ENCODE results near the gene TSEN15. TPM values are rescaled to one million over a fixed set of nuclear protein-coding genes. Genes with fewer than 3 reads are reported as not detected.

The TSEN15 gene
- total and polyA plus RNA-seq, 9 of the 15 experiments (the other 6 are each of a cell fraction or from before 2014, with no cell fraction given), result 25.6 to 121 (median 91.3) TPM

DNA sequence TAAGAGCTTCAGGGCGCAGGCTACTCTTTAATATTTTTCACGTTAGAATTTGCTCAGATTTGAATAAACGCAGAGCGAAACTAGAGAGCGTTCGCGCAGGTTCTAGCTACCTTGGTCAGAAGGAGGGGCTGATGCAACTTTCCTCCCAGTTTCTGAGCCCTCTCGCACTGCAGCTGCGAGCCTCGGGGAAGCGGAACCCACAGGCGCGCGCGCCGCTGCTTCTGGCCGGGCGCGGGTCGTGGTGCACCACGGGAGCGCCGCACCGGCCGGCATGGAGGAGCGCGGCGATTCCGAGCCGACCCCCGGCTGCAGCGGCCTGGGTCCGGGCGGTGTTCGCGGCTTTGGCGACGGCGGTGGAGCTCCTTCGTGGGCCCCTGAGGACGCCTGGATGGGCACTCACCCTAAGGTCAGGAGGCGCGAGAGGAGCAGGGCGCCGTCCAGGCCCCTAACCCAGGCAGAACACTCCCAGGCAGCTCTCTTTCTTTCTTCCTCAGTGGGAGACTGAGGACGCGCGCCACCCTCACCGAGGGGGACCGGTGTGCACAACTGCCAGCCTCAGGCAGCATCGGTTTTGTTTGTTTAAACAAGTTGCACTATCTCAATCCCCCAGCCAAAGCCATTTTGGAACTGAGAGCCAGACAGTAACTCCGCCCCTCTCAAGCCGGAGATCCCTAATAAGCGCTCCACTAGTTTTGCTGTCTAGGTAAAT lies at the start of gene TSEN15 (continued):
- TF ChIP-seq, protein P1, sequence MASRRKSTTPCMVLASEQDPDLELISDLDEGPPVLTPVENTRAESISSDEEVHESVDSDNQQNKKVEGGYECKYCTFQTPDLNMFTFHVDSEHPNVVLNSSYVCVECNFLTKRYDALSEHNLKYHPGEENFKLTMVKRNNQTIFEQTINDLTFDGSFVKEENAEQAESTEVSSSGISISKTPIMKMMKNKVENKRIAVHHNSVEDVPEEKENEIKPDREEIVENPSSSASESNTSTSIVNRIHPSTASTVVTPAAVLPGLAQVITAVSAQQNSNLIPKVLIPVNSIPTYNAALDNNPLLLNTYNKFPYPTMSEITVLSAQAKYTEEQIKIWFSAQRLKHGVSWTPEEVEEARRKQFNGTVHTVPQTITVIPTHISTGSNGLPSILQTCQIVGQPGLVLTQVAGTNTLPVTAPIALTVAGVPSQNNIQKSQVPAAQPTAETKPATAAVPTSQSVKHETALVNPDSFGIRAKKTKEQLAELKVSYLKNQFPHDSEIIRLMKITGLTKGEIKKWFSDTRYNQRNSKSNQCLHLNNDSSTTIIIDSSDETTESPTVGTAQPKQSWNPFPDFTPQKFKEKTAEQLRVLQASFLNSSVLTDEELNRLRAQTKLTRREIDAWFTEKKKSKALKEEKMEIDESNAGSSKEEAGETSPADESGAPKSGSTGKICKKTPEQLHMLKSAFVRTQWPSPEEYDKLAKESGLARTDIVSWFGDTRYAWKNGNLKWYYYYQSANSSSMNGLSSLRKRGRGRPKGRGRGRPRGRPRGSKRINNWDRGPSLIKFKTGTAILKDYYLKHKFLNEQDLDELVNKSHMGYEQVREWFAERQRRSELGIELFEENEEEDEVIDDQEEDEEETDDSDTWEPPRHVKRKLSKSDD (conservative IDR thresholded peaks at IDR 0.05; ENCODE audit: low read length), result peak; percentile 52; the same call in 1 of the 2 replicates
- peak; percentile 78; the same call in 1 of the 2 replicates for TF ChIP-seq DIDO1 (tag; IDR thresholded peaks at IDR 0.05; ENCODE audit: low read depth)
- no peak for TF ChIP-seq PURB (CRISPR knock-in tag; IDR thresholded peaks at IDR 0.05; ENCODE audit: low read depth)
- no peak for TF ChIP-seq NFYB (IDR thresholded peaks at IDR 0.05; ENCODE audit: extremely low read depth, insufficient read length)
- peak; percentile 76 for TF ChIP-seq POLR2B (IDR thresholded peaks at IDR 0.05; ENCODE audit: low read depth, partially characterized antibody)
- TF ChIP-seq HOXB6 (CRISPR knock-in tag; IDR thresholded peaks at IDR 0.05; ENCODE audit: borderline replicate concordance), result no peak
- TF ChIP-seq, protein P2, sequence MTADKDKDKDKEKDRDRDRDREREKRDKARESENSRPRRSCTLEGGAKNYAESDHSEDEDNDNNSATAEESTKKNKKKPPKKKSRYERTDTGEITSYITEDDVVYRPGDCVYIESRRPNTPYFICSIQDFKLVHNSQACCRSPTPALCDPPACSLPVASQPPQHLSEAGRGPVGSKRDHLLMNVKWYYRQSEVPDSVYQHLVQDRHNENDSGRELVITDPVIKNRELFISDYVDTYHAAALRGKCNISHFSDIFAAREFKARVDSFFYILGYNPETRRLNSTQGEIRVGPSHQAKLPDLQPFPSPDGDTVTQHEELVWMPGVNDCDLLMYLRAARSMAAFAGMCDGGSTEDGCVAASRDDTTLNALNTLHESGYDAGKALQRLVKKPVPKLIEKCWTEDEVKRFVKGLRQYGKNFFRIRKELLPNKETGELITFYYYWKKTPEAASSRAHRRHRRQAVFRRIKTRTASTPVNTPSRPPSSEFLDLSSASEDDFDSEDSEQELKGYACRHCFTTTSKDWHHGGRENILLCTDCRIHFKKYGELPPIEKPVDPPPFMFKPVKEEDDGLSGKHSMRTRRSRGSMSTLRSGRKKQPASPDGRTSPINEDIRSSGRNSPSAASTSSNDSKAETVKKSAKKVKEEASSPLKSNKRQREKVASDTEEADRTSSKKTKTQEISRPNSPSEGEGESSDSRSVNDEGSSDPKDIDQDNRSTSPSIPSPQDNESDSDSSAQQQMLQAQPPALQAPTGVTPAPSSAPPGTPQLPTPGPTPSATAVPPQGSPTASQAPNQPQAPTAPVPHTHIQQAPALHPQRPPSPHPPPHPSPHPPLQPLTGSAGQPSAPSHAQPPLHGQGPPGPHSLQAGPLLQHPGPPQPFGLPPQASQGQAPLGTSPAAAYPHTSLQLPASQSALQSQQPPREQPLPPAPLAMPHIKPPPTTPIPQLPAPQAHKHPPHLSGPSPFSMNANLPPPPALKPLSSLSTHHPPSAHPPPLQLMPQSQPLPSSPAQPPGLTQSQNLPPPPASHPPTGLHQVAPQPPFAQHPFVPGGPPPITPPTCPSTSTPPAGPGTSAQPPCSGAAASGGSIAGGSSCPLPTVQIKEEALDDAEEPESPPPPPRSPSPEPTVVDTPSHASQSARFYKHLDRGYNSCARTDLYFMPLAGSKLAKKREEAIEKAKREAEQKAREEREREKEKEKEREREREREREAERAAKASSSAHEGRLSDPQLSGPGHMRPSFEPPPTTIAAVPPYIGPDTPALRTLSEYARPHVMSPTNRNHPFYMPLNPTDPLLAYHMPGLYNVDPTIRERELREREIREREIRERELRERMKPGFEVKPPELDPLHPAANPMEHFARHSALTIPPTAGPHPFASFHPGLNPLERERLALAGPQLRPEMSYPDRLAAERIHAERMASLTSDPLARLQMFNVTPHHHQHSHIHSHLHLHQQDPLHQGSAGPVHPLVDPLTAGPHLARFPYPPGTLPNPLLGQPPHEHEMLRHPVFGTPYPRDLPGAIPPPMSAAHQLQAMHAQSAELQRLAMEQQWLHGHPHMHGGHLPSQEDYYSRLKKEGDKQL (CRISPR knock-in tag; IDR thresholded peaks at IDR 0.05; ENCODE audit: borderline replicate concordance), result no peak
- TF ChIP-seq, protein P3, sequence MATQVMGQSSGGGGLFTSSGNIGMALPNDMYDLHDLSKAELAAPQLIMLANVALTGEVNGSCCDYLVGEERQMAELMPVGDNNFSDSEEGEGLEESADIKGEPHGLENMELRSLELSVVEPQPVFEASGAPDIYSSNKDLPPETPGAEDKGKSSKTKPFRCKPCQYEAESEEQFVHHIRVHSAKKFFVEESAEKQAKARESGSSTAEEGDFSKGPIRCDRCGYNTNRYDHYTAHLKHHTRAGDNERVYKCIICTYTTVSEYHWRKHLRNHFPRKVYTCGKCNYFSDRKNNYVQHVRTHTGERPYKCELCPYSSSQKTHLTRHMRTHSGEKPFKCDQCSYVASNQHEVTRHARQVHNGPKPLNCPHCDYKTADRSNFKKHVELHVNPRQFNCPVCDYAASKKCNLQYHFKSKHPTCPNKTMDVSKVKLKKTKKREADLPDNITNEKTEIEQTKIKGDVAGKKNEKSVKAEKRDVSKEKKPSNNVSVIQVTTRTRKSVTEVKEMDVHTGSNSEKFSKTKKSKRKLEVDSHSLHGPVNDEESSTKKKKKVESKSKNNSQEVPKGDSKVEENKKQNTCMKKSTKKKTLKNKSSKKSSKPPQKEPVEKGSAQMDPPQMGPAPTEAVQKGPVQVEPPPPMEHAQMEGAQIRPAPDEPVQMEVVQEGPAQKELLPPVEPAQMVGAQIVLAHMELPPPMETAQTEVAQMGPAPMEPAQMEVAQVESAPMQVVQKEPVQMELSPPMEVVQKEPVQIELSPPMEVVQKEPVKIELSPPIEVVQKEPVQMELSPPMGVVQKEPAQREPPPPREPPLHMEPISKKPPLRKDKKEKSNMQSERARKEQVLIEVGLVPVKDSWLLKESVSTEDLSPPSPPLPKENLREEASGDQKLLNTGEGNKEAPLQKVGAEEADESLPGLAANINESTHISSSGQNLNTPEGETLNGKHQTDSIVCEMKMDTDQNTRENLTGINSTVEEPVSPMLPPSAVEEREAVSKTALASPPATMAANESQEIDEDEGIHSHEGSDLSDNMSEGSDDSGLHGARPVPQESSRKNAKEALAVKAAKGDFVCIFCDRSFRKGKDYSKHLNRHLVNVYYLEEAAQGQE (IDR thresholded peaks at IDR 0.05; ENCODE audit: borderline replicate concordance), result peak; percentile 28; the same call in 1 of the 2 replicates
- TF ChIP-seq, protein P3 (CRISPR knock-in tag; IDR thresholded peaks at IDR 0.05; ENCODE audit: low read depth), result 0 out of 2 replicates have a peak, but pooled peaks have one; percentile 44

Measured in K562 (cell line).